GM21529 (cell line): Measurements from ENCODE around the gene PCDHB14.
"Not testable (repeated sequence)": the region's sequence is repeated elsewhere in the genome, so short reads cannot be mapped to it uniquely, and the experiment has no call there.

Source experiments
- ATAC-seq: cut with Tn5 transposase; IDR thresholded peaks from one replicate; pipeline ENCODE4 v1.9.1; 2021; ENCODE audit not compliant: unreplicated experiment

Gene PCDHB14

DNA sequence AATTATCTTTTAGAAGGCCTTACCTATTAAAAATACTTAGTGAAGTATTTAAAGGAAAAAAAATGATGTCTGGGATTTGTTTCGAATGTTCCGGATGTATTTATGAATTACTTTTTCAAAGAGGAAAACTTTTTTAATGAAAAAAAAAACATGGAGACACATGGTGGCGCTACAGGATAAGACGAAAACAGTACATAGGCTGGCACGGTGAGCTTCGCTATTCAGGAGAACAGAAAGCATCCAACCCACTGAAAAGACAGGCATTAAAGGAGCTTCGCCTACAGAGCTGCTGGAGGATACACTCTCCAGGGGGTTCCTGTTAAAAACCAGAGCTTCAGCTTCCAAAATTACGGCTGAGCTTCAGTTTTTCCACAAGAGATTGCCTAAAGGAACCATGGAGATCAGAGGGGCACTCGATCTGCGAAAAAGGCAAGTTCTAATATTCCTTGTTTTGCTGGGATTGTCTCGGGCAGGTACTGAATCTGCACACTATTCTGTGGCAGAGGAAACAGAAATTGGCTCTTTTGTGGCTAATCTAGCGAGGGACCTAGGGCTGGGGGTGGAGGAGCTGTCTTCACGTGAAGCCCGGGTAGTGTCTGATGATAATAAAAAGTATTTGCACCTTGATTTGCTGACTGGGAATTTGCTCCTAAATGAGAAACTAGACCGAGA is at the start of gene PCDHB14:
PCDHB14 (plus strand) TSS at position 232 of the 672 bp plus-strand sequence; CDS start at position 395, 163 bp downstream.
- ATAC-seq, result no peak

- ATAC-seq, result not testable (repeated sequence)
Measured at GRCh38 chr5:141174291-141175104, 48.6 kb upstream of the PCDHB14 start.

DNA sequence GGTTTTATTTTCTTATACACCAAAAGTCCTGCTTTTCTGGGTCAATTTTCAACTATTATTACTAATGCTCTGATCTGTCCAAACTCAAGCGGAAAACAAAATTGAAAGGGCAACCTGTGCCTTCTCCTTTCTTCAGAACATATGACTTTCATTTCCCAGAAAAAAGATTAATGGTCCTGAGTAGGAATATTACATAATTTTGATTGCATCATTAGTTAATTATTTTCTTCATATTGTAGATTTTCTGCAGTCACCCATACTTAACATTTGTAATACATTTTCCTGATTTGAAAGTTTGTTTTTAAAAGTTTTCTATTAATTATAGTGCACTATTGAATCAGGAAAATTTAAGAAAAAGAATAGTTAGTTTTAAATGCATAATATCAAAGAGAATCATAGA is 47.2 kb upstream of the PCDHB14 start:
- no peak for ATAC-seq

- ATAC-seq, result not testable (repeated sequence)
Measured at GRCh38 chr5:141177577-141178191, 45.5 kb upstream of the PCDHB14 start, which contains the start of gene PCDHB8. PCDHB8 (plus strand) TSS chr5:141177790; CDS start chr5:141178035, 245 bp downstream.

- not testable (repeated sequence) for ATAC-seq
Measured at GRCh38 chr5:141179371-141179770, 43.8 kb upstream of the PCDHB14 start.

GRCh38 chr5:141179876-141180275 is 43.3 kb upstream of the PCDHB14 start:
- not testable (repeated sequence) for ATAC-seq

GRCh38 chr5:141180313-141180712 is 42.8 kb upstream of the PCDHB14 start:
- ATAC-seq, result no peak

DNA sequence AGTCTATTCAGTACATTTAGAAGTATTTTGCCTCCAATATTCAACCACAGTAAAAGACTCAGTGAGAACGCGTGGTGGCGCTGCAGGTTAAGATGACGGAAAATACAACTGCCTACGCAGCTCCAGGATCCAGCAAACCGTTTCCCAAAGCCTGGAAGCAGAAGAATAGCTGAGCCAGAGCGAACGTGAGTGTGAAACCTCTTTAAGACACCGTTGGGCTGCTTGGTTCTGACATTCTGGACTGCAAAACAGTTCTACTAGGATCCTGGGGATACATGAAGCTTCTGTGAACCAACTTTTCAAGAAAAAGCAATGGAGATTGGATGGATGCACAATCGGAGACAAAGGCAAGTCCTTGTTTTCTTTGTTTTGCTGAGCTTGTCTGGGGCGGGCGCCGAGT is 40.9 kb upstream of the PCDHB14 start, which contains the start of gene PCDHB16:
PCDHB16 (plus strand) TSS at position 140 of the 400 bp plus-strand sequence; CDS start at position 313, 173 bp downstream.
- ATAC-seq, result no peak

- not testable (repeated sequence) for ATAC-seq
Measured at GRCh38 chr5:141184117-141184855, 38.9 kb upstream of the PCDHB14 start.

GRCh38 chr5:141186897-141187512 is 36.1 kb upstream of the PCDHB14 start, which contains the start of gene PCDHB9:
PCDHB9 (plus strand) TSS chr5:141187161; CDS start chr5:141187319, 158 bp downstream.
- ATAC-seq, result no peak

GRCh38 chr5:141188682-141189081 is 34.5 kb upstream of the PCDHB14 start:
- ATAC-seq, result not testable (repeated sequence)

GRCh38 chr5:141189131-141189530 is 34.0 kb upstream of the PCDHB14 start:
- not testable (repeated sequence) for ATAC-seq

GRCh38 chr5:141192110-141192725 is 30.9 kb upstream of the PCDHB14 start, which contains the start of gene PCDHB10:
PCDHB10 (plus strand) TSS chr5:141192353; CDS start chr5:141192553, 200 bp downstream.
- ATAC-seq, result no peak

DNA sequence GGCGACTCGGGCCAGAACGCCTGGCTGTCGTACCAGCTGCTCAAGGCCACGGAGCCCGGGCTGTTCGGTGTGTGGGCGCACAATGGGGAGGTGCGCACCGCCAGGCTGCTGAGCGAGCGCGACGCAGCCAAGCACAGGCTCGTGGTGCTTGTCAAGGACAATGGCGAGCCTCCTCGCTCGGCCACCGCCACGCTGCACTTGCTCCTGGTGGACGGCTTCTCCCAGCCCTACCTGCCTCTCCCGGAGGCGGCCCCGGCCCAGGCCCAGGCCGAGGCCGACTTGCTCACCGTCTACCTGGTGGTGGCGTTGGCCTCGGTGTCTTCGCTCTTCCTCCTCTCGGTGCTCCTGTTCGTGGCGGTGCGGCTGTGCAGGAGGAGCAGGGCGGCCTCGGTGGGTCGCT is 28.8 kb upstream of the PCDHB14 start:
- not testable (repeated sequence) for ATAC-seq

DNA sequence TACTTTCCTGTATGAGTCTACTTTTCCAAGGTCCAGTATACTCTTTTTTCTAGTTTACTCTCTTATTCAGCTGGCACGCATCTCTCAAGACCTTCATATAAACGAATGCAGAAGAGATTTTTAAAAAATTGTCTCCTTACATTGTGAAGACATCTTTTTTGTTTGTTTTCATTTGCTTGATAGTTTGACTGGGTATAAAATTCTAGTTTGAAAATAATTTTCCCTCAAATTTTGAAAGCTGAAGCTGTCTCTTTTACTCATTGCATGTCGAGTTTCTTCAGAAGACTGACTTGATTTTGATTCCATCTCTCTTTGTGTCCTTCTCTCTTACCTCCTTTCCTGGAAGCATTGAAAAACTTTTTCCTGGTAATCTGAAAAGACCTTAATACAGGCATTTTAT is 26.8 kb upstream of the PCDHB14 start:
- ATAC-seq, result no peak

- no peak for ATAC-seq
Measured at GRCh38 chr5:141199359-141200235, 23.5 kb upstream of the PCDHB14 start, which contains the start of gene PCDHB11. PCDHB11 (plus strand) TSS chr5:141199627; CDS start chr5:141199775, 148 bp downstream.

GRCh38 chr5:141201126-141201525 is 22.0 kb upstream of the PCDHB14 start:
- not testable (repeated sequence) for ATAC-seq

GRCh38 chr5:141201646-141202045 is 21.5 kb upstream of the PCDHB14 start:
- not testable (repeated sequence) for ATAC-seq
